GM23338 (cell line): ENCODE results near the gene GPC6.

Experiments
- CREB1 ChIP-seq: fragments of 250-450 bp; sonication (Bioruptor Pico); IDR thresholded peaks from 2 replicates; pipeline ENCODE4 v1.5.0; 2020; ENCODE audit warnings: low read depth, mild to moderate bottlenecking, moderate library complexity
- CTCF ChIP-seq, 2 experiments: fragments of 200-600 bp in 1 of 2; sonication (generic) in 1 of 2; conservative IDR thresholded peaks; 2 replicates each; pipeline versions ENCODE4 v1.5.1 to v1.6.1; 2016 to 2017; ENCODE audit warnings: antibody characterized with exemption in 2 of 2, low read depth in 2 of 2, mild to moderate bottlenecking in 2 of 2, moderate library complexity in 1 of 2
- EZH2 ChIP-seq: fragments of 200-600 bp; sonication (generic); IDR thresholded peaks from one replicate; pipeline ENCODE4 v1.8.0; 2017; ENCODE audit warnings: antibody characterized with exemption, mild to moderate bottlenecking, low read depth; ENCODE audit not compliant: unreplicated experiment
- EZH2phosphoT487 ChIP-seq: fragments of 200-600 bp; sonication (generic); IDR thresholded peaks from one replicate; pipeline ENCODE4 v1.8.1; 2018; ENCODE audit warnings: antibody characterized with exemption; ENCODE audit not compliant: unreplicated experiment
- JUNB ChIP-seq: IDR thresholded peaks from one replicate; pipeline ENCODE4 v1.6.1; 2016; ENCODE audit warnings: antibody characterized with exemption; ENCODE audit not compliant: unreplicated experiment
- POLR2AphosphoS5 ChIP-seq: IDR thresholded peaks from 2 replicates; pipeline ENCODE4 v1.6.1; 2016; ENCODE audit warnings: antibody characterized with exemption, low read depth
- STAT1 ChIP-seq: IDR thresholded peaks from one replicate; pipeline ENCODE4 v1.6.1; 2016; ENCODE audit warnings: antibody characterized with exemption; ENCODE audit not compliant: unreplicated experiment
- ZNF331 ChIP-seq: fragments of 250-450 bp; sonication (Bioruptor Pico); IDR thresholded peaks from 2 replicates; pipeline ENCODE4 v1.5.0; 2020; ENCODE audit warnings: low read depth, mild to moderate bottlenecking, moderate library complexity
- TF ChIP-seq, protein P1 (sequence below): IDR thresholded peaks from one replicate; pipeline ENCODE4 v1.6.1; 2018; ENCODE audit warnings: antibody characterized with exemption; ENCODE audit not compliant: unreplicated experiment

DNA sequence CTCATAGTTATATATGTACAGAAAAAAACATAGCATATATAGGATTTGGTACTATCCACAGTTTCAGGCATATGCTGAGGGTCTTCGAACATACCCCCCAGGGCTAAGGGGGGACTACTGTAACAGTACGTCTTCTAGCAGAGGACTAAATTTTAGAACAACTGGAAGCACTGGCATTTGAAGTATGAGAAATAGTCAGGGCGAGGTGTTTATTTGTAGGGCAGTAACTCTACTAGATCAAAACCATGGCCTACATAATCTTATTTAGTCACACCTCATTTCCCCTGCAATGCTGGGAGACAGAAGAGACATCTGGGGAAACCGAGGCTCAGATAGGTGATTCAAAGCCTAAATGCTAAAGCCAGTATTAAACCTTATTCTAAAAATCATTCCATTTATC is 1007.2 kb downstream of the GPC6 start:
- TF ChIP-seq CTCF (conservative IDR thresholded peaks at IDR 0.05; ENCODE audit: low read depth in 2 of 2) (no peak), EZH2 (no peak), POLR2AphosphoS5 (no peak), JUNB (no peak), EZH2phosphoT487 (no peak), CREB1 (CRISPR knock-in tag) (no peak), STAT1 (no peak), ZNF331 (CRISPR knock-in tag) (no peak)
- TF ChIP-seq, protein P1, sequence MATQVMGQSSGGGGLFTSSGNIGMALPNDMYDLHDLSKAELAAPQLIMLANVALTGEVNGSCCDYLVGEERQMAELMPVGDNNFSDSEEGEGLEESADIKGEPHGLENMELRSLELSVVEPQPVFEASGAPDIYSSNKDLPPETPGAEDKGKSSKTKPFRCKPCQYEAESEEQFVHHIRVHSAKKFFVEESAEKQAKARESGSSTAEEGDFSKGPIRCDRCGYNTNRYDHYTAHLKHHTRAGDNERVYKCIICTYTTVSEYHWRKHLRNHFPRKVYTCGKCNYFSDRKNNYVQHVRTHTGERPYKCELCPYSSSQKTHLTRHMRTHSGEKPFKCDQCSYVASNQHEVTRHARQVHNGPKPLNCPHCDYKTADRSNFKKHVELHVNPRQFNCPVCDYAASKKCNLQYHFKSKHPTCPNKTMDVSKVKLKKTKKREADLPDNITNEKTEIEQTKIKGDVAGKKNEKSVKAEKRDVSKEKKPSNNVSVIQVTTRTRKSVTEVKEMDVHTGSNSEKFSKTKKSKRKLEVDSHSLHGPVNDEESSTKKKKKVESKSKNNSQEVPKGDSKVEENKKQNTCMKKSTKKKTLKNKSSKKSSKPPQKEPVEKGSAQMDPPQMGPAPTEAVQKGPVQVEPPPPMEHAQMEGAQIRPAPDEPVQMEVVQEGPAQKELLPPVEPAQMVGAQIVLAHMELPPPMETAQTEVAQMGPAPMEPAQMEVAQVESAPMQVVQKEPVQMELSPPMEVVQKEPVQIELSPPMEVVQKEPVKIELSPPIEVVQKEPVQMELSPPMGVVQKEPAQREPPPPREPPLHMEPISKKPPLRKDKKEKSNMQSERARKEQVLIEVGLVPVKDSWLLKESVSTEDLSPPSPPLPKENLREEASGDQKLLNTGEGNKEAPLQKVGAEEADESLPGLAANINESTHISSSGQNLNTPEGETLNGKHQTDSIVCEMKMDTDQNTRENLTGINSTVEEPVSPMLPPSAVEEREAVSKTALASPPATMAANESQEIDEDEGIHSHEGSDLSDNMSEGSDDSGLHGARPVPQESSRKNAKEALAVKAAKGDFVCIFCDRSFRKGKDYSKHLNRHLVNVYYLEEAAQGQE = no peak
